ENCODE measurements around the gene CLDN20. TPM values are rescaled to one million over a fixed set of nuclear protein-coding genes. Genes with fewer than 3 reads are reported as not detected.
A peak's percentile ranks its signal among the peaks of the same experiment; 100 is the strongest.

CLDN20 gene
- total RNA-seq, 3 donors from 2014 or later (not counting 1 experiment from before 2014, with no cell fraction given): not detected

GRCh38 chr6:155246825-155247224 is 17.0 kb upstream of the CLDN20 start:
- no peak for TF ChIP-seq CTCF (IDR thresholded peaks at IDR 0.05)
- Mint-ChIP-seq H3K36me3 (no peaks in the 10 kb centered on the region), H3K27ac (no peak overlapping the region), H3K27me3 (ENCODE audit: low read depth in 2 of 2) (peaks cover 0 to 3% of the 10 kb centered on the region in 2 donors), H3K9me3 (no peaks in the 10 kb centered on the region), H3K4me1 (no peaks in the 10 kb centered on the region), H3K4me3 (no peak overlapping the region)
- no peak for DNase-seq
- Histone ChIP-seq H3K4me3 (ENCODE audit: low read length) (no peak overlapping the region), H3K9me3 (ENCODE audit: control insufficient read depth, insufficient read depth, low read length) (no peaks in the 10 kb centered on the region), H3K4me1 (ENCODE audit: control insufficient read depth, insufficient read depth, low read length) (no peaks in the 10 kb centered on the region), H3K36me3 (ENCODE audit: control insufficient read depth, insufficient read depth, low read length) (peaks cover 8% of the 10 kb centered on the region), H3K27me3 (ENCODE audit: control insufficient read depth, insufficient read depth, low read length) (no peaks in the 10 kb centered on the region), H3K27ac (ENCODE audit: low read length) (no peak overlapping the region)
- WGBS (ENCODE audit: insufficient coverage): 100% methylated on average over 2 of the region's 2 CpGs
- ATAC-seq: no peak
- intact Hi-C loops (cut with micrococcal nuclease): loop anchor here (5.0 kb wide), 1 partner anchor 320 kb away; no protein-coding TSS in a partner anchor

- TF ChIP-seq CTCF (IDR thresholded peaks at IDR 0.05): no peak
- intact Hi-C loops (cut with micrococcal nuclease): loop anchor here (5.0 kb wide), 1 partner anchor 320 kb away; no protein-coding TSS in a partner anchor
- Histone ChIP-seq H3K4me1 (ENCODE audit: control insufficient read depth, insufficient read depth, low read length) (no peaks in the 10 kb centered on the region), H3K27me3 (ENCODE audit: control insufficient read depth, insufficient read depth, low read length) (no peaks in the 10 kb centered on the region), H3K9me3 (ENCODE audit: control insufficient read depth, insufficient read depth, low read length) (no peaks in the 10 kb centered on the region), H3K36me3 (ENCODE audit: control insufficient read depth, insufficient read depth, low read length) (peaks cover 10% of the 10 kb centered on the region), H3K4me3 (ENCODE audit: low read length) (no peak overlapping the region), H3K27ac (ENCODE audit: low read length) (no peak overlapping the region)
- ATAC-seq (no peak), DNase-seq (no peak)
- H3K4me3 Mint-ChIP-seq: no peak overlapping the region
- H3K4me1 Mint-ChIP-seq: no peaks in the 10 kb centered on the region
- H3K36me3 Mint-ChIP-seq: no peaks in the 10 kb centered on the region
- H3K27me3 Mint-ChIP-seq (ENCODE audit: low read depth in 2 of 2): no peaks in the 10 kb centered on the region
- H3K9me3 Mint-ChIP-seq: no peaks in the 10 kb centered on the region
- H3K27ac Mint-ChIP-seq: no peak overlapping the region
- 99% methylated on average over 5 of the region's 5 CpGs for WGBS (ENCODE audit: insufficient coverage)
Observed at GRCh38 chr6:155247618-155248007, 16.2 kb upstream of the CLDN20 start.

GRCh38 chr6:155248008-155249001 is 15.5 kb upstream of the CLDN20 start:
- no peak overlapping the region for H3K4me3 Mint-ChIP-seq
- no peaks in the 10 kb centered on the region for H3K36me3 Mint-ChIP-seq
- no peak for ATAC-seq
- Histone ChIP-seq H3K27me3 (ENCODE audit: control insufficient read depth, insufficient read depth, low read length) (no peaks in the 10 kb centered on the region), H3K4me3 (ENCODE audit: low read length) (no peak overlapping the region), H3K9me3 (ENCODE audit: control insufficient read depth, insufficient read depth, low read length) (no peaks in the 10 kb centered on the region), H3K4me1 (ENCODE audit: control insufficient read depth, insufficient read depth, low read length) (no peaks in the 10 kb centered on the region), H3K27ac (ENCODE audit: low read length) (no peak overlapping the region), H3K36me3 (ENCODE audit: control insufficient read depth, insufficient read depth, low read length) (peaks cover 16% of the 10 kb centered on the region)
- no peaks in the 10 kb centered on the region for H3K4me1 Mint-ChIP-seq
- no peak for TF ChIP-seq CTCF (IDR thresholded peaks at IDR 0.05)
- intact Hi-C loops (cut with micrococcal nuclease): loop anchor here (5.0 kb wide), 1 partner anchor 321 kb away; no protein-coding TSS in a partner anchor
- H3K27me3 Mint-ChIP-seq (ENCODE audit: low read depth in 2 of 2): no peaks in the 10 kb centered on the region
- no peak overlapping the region for H3K27ac Mint-ChIP-seq
- no peaks in the 10 kb centered on the region for H3K9me3 Mint-ChIP-seq
- WGBS (ENCODE audit: insufficient coverage): 86% methylated on average over 29 of the region's 30 CpGs
- DNase-seq: peak in 1 of 2 donors; percentile 30

Measured in natural killer cell (primary cell).